K562 (cell line): ENCODE results near the gene SLC38A7. TPM values are rescaled to one million over a fixed set of nuclear protein-coding genes. Genes with fewer than 3 reads are reported as not detected.
A peak's percentile ranks its signal among the peaks of the same experiment; 100 is the strongest.

Source experiments
- ARID3A ChIP-seq: IDR thresholded peaks from 2 replicates; pipeline ENCODE4 v1.6.1; 2012; ENCODE audit warnings: low read depth, low read length, improper control_type of control experiment, borderline replicate concordance
- CAMTA2 ChIP-seq: fragments of 250-450 bp; sonication (Bioruptor Pico); conservative IDR thresholded peaks from 2 replicates; pipeline ENCODE4 v1.5.1; 2022
- CLOCK ChIP-seq: fragments of 250-450 bp; sonication (Bioruptor Pico); IDR thresholded peaks from 2 replicates; pipeline ENCODE4 v1.4.0; 2020; ENCODE audit warnings: mild to moderate bottlenecking, moderate library complexity, borderline replicate concordance
- CSDE1 ChIP-seq, 2 experiments: fragments of 450-650 bp; IDR thresholded peaks; 2 replicates each; pipeline ENCODE4 v1.6.1; 2016; ENCODE audit warnings: mild to moderate bottlenecking in 1 of 2
- CTBP1 ChIP-seq: fragments of 450-650 bp; IDR thresholded peaks from 2 replicates; pipeline ENCODE4 v1.6.1; 2016; ENCODE audit warnings: borderline replicate concordance
- ETS1 ChIP-seq: conservative IDR thresholded peaks from 2 replicates; pipeline ENCODE4 v1.6.1; 2011; ENCODE audit warnings: low read depth, mild to moderate bottlenecking, low read length; ENCODE audit not compliant: control insufficient read depth
- EWSR1 ChIP-seq: fragments of 450-650 bp; IDR thresholded peaks from 2 replicates; pipeline ENCODE4 v1.6.1; 2018; ENCODE audit warnings: borderline replicate concordance, mild to moderate bottlenecking, low read depth, moderate library complexity; ENCODE audit not compliant: partially characterized antibody
- FOSL1 ChIP-seq: fragments of 200-800 bp; sonication (Bioruptor generic); conservative IDR thresholded peaks from 2 replicates; pipeline ENCODE4 v1.6.1; 2016; ENCODE audit warnings: missing genetic modification characterization, missing compliant biosample characterization
- HDAC1 ChIP-seq, 2 experiments: fragments of 450-650 bp; IDR thresholded peaks; 2 replicates each; pipeline ENCODE4 v1.6.1; 2016 to 2017; ENCODE audit warnings: inconsistent platforms in 1 of 2, mild to moderate bottlenecking in 1 of 2, moderate library complexity in 1 of 2
- HMGN3 ChIP-seq: IDR thresholded peaks from 2 replicates; pipeline ENCODE4 v1.6.1; 2011; ENCODE audit warnings: borderline replicate concordance, low read depth, mild to moderate bottlenecking, mixed read lengths, low read length; ENCODE audit not compliant: insufficient read length; ENCODE audit errors: extremely low read depth
- MIER1 ChIP-seq: fragments of 450-650 bp; IDR thresholded peaks from 2 replicates; pipeline ENCODE4 v1.6.1; 2016; ENCODE audit warnings: antibody characterized with exemption, mild to moderate bottlenecking, low read depth
- PTTG1 ChIP-seq: fragments of 450-650 bp; IDR thresholded peaks from 2 replicates; pipeline ENCODE4 v1.6.1; 2016; ENCODE audit warnings: low read depth, mild to moderate bottlenecking, missing genetic modification characterization, missing compliant biosample characterization
- SMAD1 ChIP-seq: fragments of 150-350 bp; IDR thresholded peaks from 2 replicates; pipeline ENCODE4 v1.6.1; 2014; ENCODE audit warnings: low read length, low read depth; ENCODE audit not compliant: partially characterized antibody
- SMAD2 ChIP-seq: fragments of 150-350 bp; IDR thresholded peaks from 2 replicates; pipeline ENCODE4 v1.6.1; 2014; ENCODE audit warnings: low read depth, mild to moderate bottlenecking, low read length
- SRF ChIP-seq, 2 experiments: fragments of 250-450, 450-650 bp in 1 of 2; sonication (Bioruptor Pico) in 1 of 2; sonication (generic) in 1 of 2; formaldehyde crosslinking; IDR thresholded peaks; 2 replicates each; pipeline versions ENCODE4 v1.5.0 to v1.5.1; 2020 to 2022; ENCODE audit warnings: mild to moderate bottlenecking in 1 of 2, missing genetic modification reagents in 1 of 2
- THAP7 ChIP-seq: fragments of 250-450 bp; sonication (Bioruptor Pico); IDR thresholded peaks from 2 replicates; pipeline ENCODE4 v1.5.0; 2021
- THRAP3 ChIP-seq: fragments of 450-650 bp; IDR thresholded peaks from 2 replicates; pipeline ENCODE4 v1.6.1; 2016; ENCODE audit warnings: mild to moderate bottlenecking, inconsistent platforms, borderline replicate concordance
- ZNF311 ChIP-seq: fragments of 250-450 bp; sonication (Bioruptor Pico); IDR thresholded peaks from 2 replicates; pipeline ENCODE4 v1.4.0; 2020; ENCODE audit warnings: mild to moderate bottlenecking, moderate library complexity
- ZNF655 ChIP-seq: fragments of 250-450 bp; sonication (Bioruptor Pico); IDR thresholded peaks from 2 replicates; pipeline ENCODE4 v1.5.0; 2021
- polyA plus RNA-seq, 8 experiments: library from polyadenylated mRNA; depleted of rRNA in 4 of 8; stranded (reverse) in 5 of 8; unstranded in 3 of 8; fragments of >200 nt; fragmentation: Nextera tagmentation in 2 of 8; fragmentation: Illumina TruSeq in 1 of 8; extraction: Ambion mirVana in 2 of 8; extraction: Trizol in 1 of 8; gene quantifications; 2 replicates each; pipeline versions ENCODE4 v1.2.1 to v1.2.3, GENCODE V29; 2011 to 2014; ENCODE audit warnings: inconsistent platforms in 1 of 8, missing spikeins in 1 of 8
- total RNA-seq, 7 experiments: library from RNA; depleted of rRNA in 6 of 7; stranded (reverse); fragments of >200 nt in 6 of 7; fragmentation: Illumina TruSeq in 2 of 7; extraction: Trizol in 2 of 7; gene quantifications; 2 replicates each; pipeline versions ENCODE4 v1.2.1 to v1.2.3, GENCODE V29; 2011 to 2021; ENCODE audit warnings: low replicate concordance in 1 of 7

The SLC38A7 gene
- total and polyA plus RNA-seq, 9 of the 15 experiments (the other 6 are each of a cell fraction or from before 2014, with no cell fraction given): 2.7 to 12.2 (median 6.5) TPM

GRCh38 chr16:58629733-58630640, 54.6 kb downstream of the SLC38A7 start, which contains the start of gene CNOT1 (continued):
- TF ChIP-seq ARID3A: 0 out of 2 replicates have a peak, but pooled peaks have one; percentile 47
- no peak for TF ChIP-seq FOSL1
- TF ChIP-seq ETS1: peak; percentile 99
- no peak for TF ChIP-seq SRF (CRISPR knock-in tag; IDR thresholded peaks at IDR 0.05)
- peak in 1 of 2 experiments; percentile 25; a peak in 1 of 4 replicates for TF ChIP-seq HDAC1 (IDR thresholded peaks at IDR 0.05)
- TF ChIP-seq HMGN3: no peak
- TF ChIP-seq CLOCK (CRISPR knock-in tag): no peak
- 0 out of 4 replicates have a peak, but pooled peaks of 1 of the 2 experiments have one; percentile 20 for TF ChIP-seq CSDE1 (IDR thresholded peaks at IDR 0.05)
- TF ChIP-seq SMAD1: peak; percentile 32
- TF ChIP-seq PTTG1 (tag): no peak
- TF ChIP-seq ZNF655 (CRISPR knock-in tag): no peak
- peak; percentile 29 for TF ChIP-seq CTBP1
- no peak for TF ChIP-seq SMAD2
- TF ChIP-seq ZNF311 (CRISPR knock-in tag): peak; percentile 78; the same call in 1 of the 2 replicates
- TF ChIP-seq EWSR1: no peak
- 0 out of 2 replicates have a peak, but pooled peaks have one; percentile 33 for TF ChIP-seq MIER1
- TF ChIP-seq THRAP3: no peak
- no peak for TF ChIP-seq CAMTA2 (CRISPR knock-in tag)
- no peak for TF ChIP-seq THAP7
